ENCODE measurements around the gene LINGO3. TPM values are rescaled to one million over a fixed set of nuclear protein-coding genes. Genes with fewer than 3 reads are reported as not detected.

Gene LINGO3
- total and polyA plus RNA-seq, 10 donors, result 0.26 to 2.6 (median 0.76) TPM

- Histone ChIP-seq H3K27me3 (replicated peaks in 1 of 7) (no peaks in the 10 kb centered on the region), H3K36me3 (peaks cover 0 to 80% (median 40%) of the 10 kb centered on the region in 6 donors), H3K4me3 (peak overlapping the region in 1 of 8 donors; percentile 21), H3K27ac (peak overlapping the region in 6 of 8 donors; percentile 22 to 100 (median 62)), H3K4me1 (peaks cover 43 to 100% (median 72%) of the 10 kb centered on the region in 6 donors), H3K9me3 (no peaks in the 10 kb centered on the region)
- WGBS, 5 donors, result 82 to 92% (median 86%) methylated on average over 51 to 74 of the region's 74 CpGs
- intact Hi-C loops (cut with DNase I; ENCODE audit: low total_unique reads), result no loop called here
- TF ChIP-seq POLR2AphosphoS5 (IDR thresholded peaks at IDR 0.05), result peak; percentile 31 to 67 (median 33)
- TF ChIP-seq POLR2A (IDR thresholded peaks at IDR 0.05), result no peak
- TF ChIP-seq CTCF (IDR thresholded peaks at IDR 0.05 in 8 of 11, conservative IDR thresholded peaks at IDR 0.05 in 3 of 11), result peak in 1 of 11 experiments; percentile 6
- DNase-seq, result peak; percentile 84
Measured at GRCh38 chr19:2275588-2276428, 32.1 kb downstream of the LINGO3 start.

DNA sequence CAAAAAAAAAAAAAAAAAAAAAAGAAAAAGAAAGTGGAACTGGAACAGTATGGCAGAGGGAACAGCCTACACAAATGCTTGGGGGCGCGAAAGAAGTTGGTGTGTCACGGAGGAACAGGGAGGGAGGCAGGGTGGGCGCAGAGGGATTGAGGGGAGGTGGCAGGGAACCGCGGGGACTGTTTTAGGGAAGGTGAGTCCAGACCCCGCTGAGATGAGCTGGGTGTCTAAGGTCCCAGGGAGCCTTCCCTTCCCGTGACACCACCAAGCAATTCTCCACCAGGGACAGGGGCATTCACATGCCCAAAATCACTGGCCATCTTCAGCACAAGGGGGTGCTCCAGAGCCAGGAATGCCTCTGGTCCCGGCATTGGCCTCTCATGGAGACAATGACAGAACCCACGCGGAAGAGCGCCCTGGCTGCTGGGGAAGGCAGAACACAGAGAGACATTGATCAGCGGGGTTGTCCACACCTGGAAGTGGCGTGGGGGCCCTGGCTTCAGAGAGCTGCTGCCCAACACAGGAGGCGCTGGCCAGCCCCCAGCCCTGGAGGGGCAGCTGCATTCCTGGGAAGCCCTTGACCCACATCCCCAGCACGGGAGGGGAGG, 32.9 kb downstream of the LINGO3 start:
- 56 to 69% (median 63%) methylated on average over 11 to 16 of the region's 16 CpGs for WGBS, 5 donors
- H3K4me3 ChIP-seq, result peak overlapping the region in 1 of 8 donors; percentile 21

DNA sequence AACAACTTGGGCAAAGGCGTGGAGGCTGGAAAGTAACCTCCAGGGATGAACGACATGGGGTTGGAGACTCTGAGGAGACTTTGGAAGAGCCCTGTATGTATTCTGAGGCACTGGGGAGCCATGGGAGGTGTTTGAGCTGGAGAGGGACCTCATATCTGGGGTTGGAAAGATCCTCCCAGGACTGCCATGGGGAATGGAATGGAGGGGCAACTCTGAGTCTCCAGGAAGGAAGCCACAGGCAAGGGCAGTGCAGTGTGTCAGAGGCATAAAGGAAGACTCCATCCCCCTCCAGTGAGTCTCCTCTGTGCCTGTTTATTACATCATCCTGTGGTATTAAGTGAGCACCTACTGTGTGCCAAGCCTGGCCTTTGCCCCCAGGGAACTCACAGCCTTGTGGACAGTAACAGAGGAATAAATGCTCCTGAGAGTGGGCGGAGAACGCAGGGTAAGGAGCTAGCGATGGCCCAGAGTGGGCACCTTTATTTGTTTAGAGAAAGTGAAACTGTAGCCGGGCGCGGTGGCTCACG, 33.7 kb downstream of the LINGO3 start:
- peaks cover 43 to 84% (median 62%) of the 10 kb centered on the region in 6 donors for H3K4me1 ChIP-seq
- peak in 1 of 3 donors; percentile 21 for TF ChIP-seq POLR2A (IDR thresholded peaks at IDR 0.05)
- no peak for TF ChIP-seq CTCF (IDR thresholded peaks at IDR 0.05 in 8 of 11, conservative IDR thresholded peaks at IDR 0.05 in 3 of 11)
- TF ChIP-seq POLR2AphosphoS5 (IDR thresholded peaks at IDR 0.05), result peak in 1 of 3 donors; percentile 16
- intact Hi-C loops (cut with DNase I; ENCODE audit: low total_unique reads), result loop anchor here (5.0 kb wide), 1 partner anchor 117 kb away; no protein-coding TSS in a partner anchor
- DNase-seq, result no peak
- 85 to 96% (median 86%) methylated on average over 9 of the region's 9 CpGs for WGBS, 5 donors
- no peaks in the 10 kb centered on the region for H3K27me3 ChIP-seq (replicated peaks in 1 of 7)
- H3K27ac ChIP-seq, result peak overlapping the region; percentile 72 to 100 (median 98)
- no peaks in the 10 kb centered on the region for H3K9me3 ChIP-seq
- peak overlapping the region in 3 of 8 donors; percentile 99 to 100 (median 100) for H3K4me3 ChIP-seq
- peaks cover 0 to 76% (median 40%) of the 10 kb centered on the region in 6 donors for H3K36me3 ChIP-seq

More for the DNA sequence above, 32.9 kb downstream of the LINGO3 start:
- H3K9me3 ChIP-seq, result no peaks in the 10 kb centered on the region
- intact Hi-C loops (cut with DNase I; ENCODE audit: low total_unique reads), result loop anchor here (5.0 kb wide), 1 partner anchor 118 kb away; no protein-coding TSS in a partner anchor
- H3K27me3 ChIP-seq (replicated peaks in 1 of 7), result no peaks in the 10 kb centered on the region
- DNase-seq, result peak; percentile 89
- H3K4me1 ChIP-seq, result peaks cover 43 to 92% (median 65%) of the 10 kb centered on the region in 6 donors
- H3K36me3 ChIP-seq, result peaks cover 0 to 80% (median 40%) of the 10 kb centered on the region in 6 donors
- TF ChIP-seq CTCF (IDR thresholded peaks at IDR 0.05 in 8 of 11, conservative IDR thresholded peaks at IDR 0.05 in 3 of 11), result peak; percentile 36 to 80 (median 72)
- TF ChIP-seq POLR2AphosphoS5 (IDR thresholded peaks at IDR 0.05), result peak; percentile 68 to 87 (median 83)
- TF ChIP-seq POLR2A (IDR thresholded peaks at IDR 0.05), result no peak
- peak overlapping the region in 6 of 8 donors; percentile 22 to 100 (median 57) for H3K27ac ChIP-seq

Data from spleen (tissue), 11 donors.